Trophoblast cell (in vitro differentiated cells and primary cell): ENCODE data around the gene AZU1.

Experiments used
- DNase-seq, 2 donors: peaks; one replicate each; pipeline ENCODE4 v3.0.0-alpha.2; 2016
- H2AFZ ChIP-seq: 2 replicates; pipeline ENCODE4 v1.6.1; 2013; ENCODE audit warnings: low read length, moderate library complexity, mild to moderate bottlenecking; ENCODE audit not compliant: insufficient read depth, poor library complexity
- H2AK5ac ChIP-seq: 2 replicates; pipeline ENCODE4 v1.6.1; 2013; ENCODE audit warnings: mild to moderate bottlenecking, low read length
- H2BK120ac ChIP-seq: 2 replicates; pipeline ENCODE4 v1.6.1; 2013; ENCODE audit warnings: low read length, mild to moderate bottlenecking, moderate library complexity; ENCODE audit not compliant: insufficient read depth, poor library complexity
- H2BK12ac ChIP-seq: 2 replicates; pipeline ENCODE4 v1.6.1; 2013; ENCODE audit warnings: mild to moderate bottlenecking, low read length, moderate library complexity
- H2BK5ac ChIP-seq: 2 replicates; pipeline ENCODE4 v1.6.1; 2013; ENCODE audit warnings: low read length, low read depth, moderate library complexity, mild to moderate bottlenecking; ENCODE audit not compliant: poor library complexity
- H3K14ac ChIP-seq: 2 replicates; pipeline ENCODE4 v1.6.1; 2013; ENCODE audit warnings: mild to moderate bottlenecking, low read length
- H3K18ac ChIP-seq: 2 replicates; pipeline ENCODE4 v1.6.1; 2013; ENCODE audit warnings: mild to moderate bottlenecking, low read length
- H3K23ac ChIP-seq: 2 replicates; pipeline ENCODE4 v1.6.1; 2013; ENCODE audit warnings: low read length
- H3K27ac ChIP-seq: 2 replicates; pipeline ENCODE4 v1.5.1; 2013; ENCODE audit warnings: low read depth, mild to moderate bottlenecking, inconsistent platforms, low read length, moderate library complexity
- H3K27me3 ChIP-seq: 2 replicates; pipeline ENCODE4 v1.6.1; 2013; ENCODE audit warnings: inconsistent platforms, mild to moderate bottlenecking, low read length, moderate library complexity; ENCODE audit not compliant: insufficient read depth
- H3K36me3 ChIP-seq, 2 experiments: 1 replicate in 1 of 2; 2 replicates in 1 of 2; pipeline ENCODE4 v1.6.1; 2013; ENCODE audit warnings: low read length in 2 of 2, mild to moderate bottlenecking in 2 of 2, moderate library complexity in 1 of 2; ENCODE audit not compliant: insufficient read depth in 2 of 2, control insufficient read depth in 1 of 2
- H3K4ac ChIP-seq: 2 replicates; pipeline ENCODE4 v1.6.1; 2013; ENCODE audit warnings: low read depth, mild to moderate bottlenecking, low read length, moderate library complexity
- H3K4me1 ChIP-seq, 2 experiments: 1 replicate in 1 of 2; 2 replicates in 1 of 2; pipeline ENCODE4 v1.6.1; 2013; ENCODE audit warnings: low read length in 2 of 2, mild to moderate bottlenecking in 2 of 2, moderate library complexity in 1 of 2; ENCODE audit not compliant: insufficient read depth in 2 of 2, control insufficient read depth in 1 of 2
- H3K4me2 ChIP-seq: 2 replicates; pipeline ENCODE4 v1.6.1; 2013; ENCODE audit warnings: inconsistent platforms, mild to moderate bottlenecking, low read length, moderate library complexity
- H3K4me3 ChIP-seq: 2 replicates; pipeline ENCODE4 v1.5.1; 2013; ENCODE audit warnings: mild to moderate bottlenecking, low read depth, low read length, inconsistent platforms
- H3K79me1 ChIP-seq: one replicate; pipeline ENCODE4 v1.6.1; 2013; ENCODE audit warnings: low read length
- H3K79me2 ChIP-seq: 2 replicates; pipeline ENCODE4 v1.6.1; 2013; ENCODE audit warnings: low read length, mild to moderate bottlenecking; ENCODE audit not compliant: control insufficient read depth, insufficient read depth, poor library complexity
- H3K9ac ChIP-seq: 2 replicates; pipeline ENCODE4 v1.6.1; 2013; ENCODE audit warnings: mild to moderate bottlenecking, low read length
- H3K9me3 ChIP-seq: 2 replicates; pipeline ENCODE4 v1.6.1; 2013; ENCODE audit warnings: low read depth, mild to moderate bottlenecking, control low read depth, inconsistent platforms, low read length; ENCODE audit not compliant: insufficient read depth
- H4K12ac ChIP-seq: 2 replicates; pipeline ENCODE4 v1.6.1; 2013; ENCODE audit warnings: low read depth, mild to moderate bottlenecking, low read length, moderate library complexity
- H4K8ac ChIP-seq: 2 replicates; pipeline ENCODE4 v1.6.1; 2013; ENCODE audit warnings: low read depth, mild to moderate bottlenecking, low read length, moderate library complexity
- H4K91ac ChIP-seq: one replicate; pipeline ENCODE4 v1.6.1; 2013; ENCODE audit warnings: low read depth, mild to moderate bottlenecking, low read length, moderate library complexity
- WGBS: extraction: QIAGEN DNeasy Blood & Tissue Kit; methylation state at CpG from one replicate; pipeline ENCODE4 v1.1.7; 2013; ENCODE audit warnings: missing lambda C conversion rate; ENCODE audit not compliant: insufficient read length, insufficient coverage; ENCODE audit errors: extremely low coverage; 5-methylcytosine and 5-hydroxymethylcytosine counted together

AZU1 gene

GRCh38 chr19:798415-799075, 29.1 kb upstream of the AZU1 start:
- peak overlapping the region; percentile 98 for H3K4me3 ChIP-seq
- peak overlapping the region; percentile 100 for H3K4ac ChIP-seq
- no peak overlapping the region for H2BK12ac ChIP-seq
- H2BK5ac ChIP-seq, result peak overlapping the region; percentile 90
- no CpG with 5 or more reads among the region's 44 CpGs for WGBS
- H3K4me1 ChIP-seq, result peaks cover 28 to 30% of the 10 kb centered on the region in 2 experiments
- peak overlapping the region; percentile 93 for H3K14ac ChIP-seq
- H3K9me3 ChIP-seq, result no peaks in the 10 kb centered on the region
- H4K12ac ChIP-seq, result peak overlapping the region; percentile 47
- peak overlapping the region; percentile 69 for H2BK120ac ChIP-seq
- H3K9ac ChIP-seq, result peak overlapping the region; percentile 98
- DNase-seq, result peak in 1 of 2 donors; percentile 28
- H4K8ac ChIP-seq, result peak overlapping the region; percentile 51
- peak overlapping the region; percentile 94 for H4K91ac ChIP-seq
- peak overlapping the region; percentile 98 for H3K27ac ChIP-seq
- no peaks in the 10 kb centered on the region for H3K27me3 ChIP-seq
- H3K18ac ChIP-seq, result peak overlapping the region; percentile 79
- H2AFZ ChIP-seq, result peak overlapping the region; percentile 5
- H3K36me3 ChIP-seq, result peaks cover 45 to 49% of the 10 kb centered on the region in 2 experiments
- H3K79me2 ChIP-seq, result peaks cover 55% of the 10 kb centered on the region
- no peak overlapping the region for H3K23ac ChIP-seq
- peak overlapping the region; percentile 86 for H2AK5ac ChIP-seq
- H3K79me1 ChIP-seq, result peaks cover 23% of the 10 kb centered on the region
- peak overlapping the region; percentile 91 for H3K4me2 ChIP-seq

- Histone ChIP-seq H3K4me1 (peaks cover 28 to 30% of the 10 kb centered on the region in 2 experiments), H3K23ac (no peak overlapping the region), H2AFZ (peak overlapping the region; percentile 10), H3K9me3 (no peaks in the 10 kb centered on the region), H3K14ac (peak overlapping the region; percentile 93), H3K18ac (no peak overlapping the region), H3K9ac (peak overlapping the region; percentile 98), H3K4me2 (peak overlapping the region; percentile 91), H2BK12ac (no peak overlapping the region), H3K4me3 (peak overlapping the region; percentile 98), H3K27ac (peak overlapping the region; percentile 98), H4K8ac (no peak overlapping the region), H3K4ac (peak overlapping the region; percentile 100), H3K36me3 (peaks cover 53 to 56% of the 10 kb centered on the region in 2 experiments), H2AK5ac (peak overlapping the region; percentile 25), H3K79me1 (peaks cover 23% of the 10 kb centered on the region), H4K12ac (peak overlapping the region; percentile 20), H3K79me2 (peaks cover 62% of the 10 kb centered on the region), H4K91ac (peak overlapping the region; percentile 33), H2BK5ac (peak overlapping the region; percentile 90), H2BK120ac (peak overlapping the region; percentile 69), H3K27me3 (no peaks in the 10 kb centered on the region)
- no CpG with 5 or more reads among the region's 28 CpGs for WGBS
- peak; percentile 55 to 79 for DNase-seq
Measured at GRCh38 chr19:799076-799881, 28.4 kb upstream of the AZU1 start.

GRCh38 chr19:800360-801029, 27.1 kb upstream of the AZU1 start:
- peak overlapping the region; percentile 97 for H3K4ac ChIP-seq

More at GRCh38 chr19:800360-801029, 27.1 kb upstream of the AZU1 start:
- Histone ChIP-seq H4K8ac (no peak overlapping the region), H3K9ac (peak overlapping the region; percentile 0), H3K27me3 (no peaks in the 10 kb centered on the region), H2AK5ac (no peak overlapping the region), H2BK120ac (no peak overlapping the region), H3K79me2 (peaks cover 69% of the 10 kb centered on the region), H3K4me2 (peak overlapping the region; percentile 58), H3K27ac (peak overlapping the region; percentile 70), H2BK5ac (peak overlapping the region; percentile 5), H2AFZ (no peak overlapping the region), H3K18ac (no peak overlapping the region), H3K23ac (no peak overlapping the region), H3K14ac (no peak overlapping the region), H3K4me3 (no peak overlapping the region), H3K36me3 (peaks cover 65 to 68% of the 10 kb centered on the region in 2 experiments), H4K91ac (no peak overlapping the region), H3K9me3 (no peaks in the 10 kb centered on the region), H3K4me1 (peaks cover 28 to 30% of the 10 kb centered on the region in 2 experiments), H4K12ac (no peak overlapping the region), H3K79me1 (peaks cover 23% of the 10 kb centered on the region), H2BK12ac (no peak overlapping the region)
- peak; percentile 51 to 75 for DNase-seq
- WGBS, result no CpG with 5 or more reads among the region's 17 CpGs
